ENCODE measurements around the gene FAM118B.

The FAM118B gene

DNA sequence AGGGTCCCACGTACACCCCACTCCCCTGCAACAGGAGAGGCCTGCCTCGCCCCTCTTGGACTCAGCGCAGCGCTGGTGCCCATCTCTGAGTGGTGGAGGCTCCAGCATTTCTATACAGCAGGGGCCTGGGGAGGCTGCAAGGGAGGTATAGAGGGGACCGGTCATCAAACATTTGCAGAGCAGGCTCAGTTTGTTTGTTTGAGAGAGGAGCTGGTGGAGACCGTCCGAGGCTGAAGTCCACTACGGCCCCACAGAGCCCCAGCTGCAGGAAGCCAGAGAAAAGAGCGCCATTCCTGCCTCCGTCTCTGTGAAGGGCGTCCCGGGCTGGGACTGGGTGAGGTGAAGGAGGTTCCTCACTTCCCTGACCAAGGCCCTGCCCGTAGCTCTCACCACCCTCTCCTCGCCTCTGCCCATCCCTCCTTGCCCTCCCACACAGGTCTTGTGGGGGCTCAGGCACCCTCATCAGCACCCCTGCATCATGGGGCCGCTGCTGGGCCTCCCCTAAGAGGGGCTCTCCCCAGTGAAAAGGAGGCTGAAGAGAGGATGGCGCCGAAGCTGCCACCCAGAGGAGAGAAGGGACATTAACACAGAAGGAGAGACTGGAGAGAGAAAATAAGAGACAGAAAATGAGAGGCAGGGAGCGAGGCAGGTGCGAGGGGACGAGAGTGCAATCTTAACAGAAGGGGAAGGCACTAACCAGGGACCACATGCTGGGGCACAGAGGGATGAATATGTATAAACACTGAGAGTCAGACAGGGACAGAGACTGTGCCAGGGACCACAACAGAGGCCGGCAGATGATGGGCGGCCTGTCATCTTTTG, 24.7 kb upstream of the FAM118B start:
- DNase-seq (ENCODE audit: low read depth in 3 of 3, low spot score in 1 of 3): no peak

DNA sequence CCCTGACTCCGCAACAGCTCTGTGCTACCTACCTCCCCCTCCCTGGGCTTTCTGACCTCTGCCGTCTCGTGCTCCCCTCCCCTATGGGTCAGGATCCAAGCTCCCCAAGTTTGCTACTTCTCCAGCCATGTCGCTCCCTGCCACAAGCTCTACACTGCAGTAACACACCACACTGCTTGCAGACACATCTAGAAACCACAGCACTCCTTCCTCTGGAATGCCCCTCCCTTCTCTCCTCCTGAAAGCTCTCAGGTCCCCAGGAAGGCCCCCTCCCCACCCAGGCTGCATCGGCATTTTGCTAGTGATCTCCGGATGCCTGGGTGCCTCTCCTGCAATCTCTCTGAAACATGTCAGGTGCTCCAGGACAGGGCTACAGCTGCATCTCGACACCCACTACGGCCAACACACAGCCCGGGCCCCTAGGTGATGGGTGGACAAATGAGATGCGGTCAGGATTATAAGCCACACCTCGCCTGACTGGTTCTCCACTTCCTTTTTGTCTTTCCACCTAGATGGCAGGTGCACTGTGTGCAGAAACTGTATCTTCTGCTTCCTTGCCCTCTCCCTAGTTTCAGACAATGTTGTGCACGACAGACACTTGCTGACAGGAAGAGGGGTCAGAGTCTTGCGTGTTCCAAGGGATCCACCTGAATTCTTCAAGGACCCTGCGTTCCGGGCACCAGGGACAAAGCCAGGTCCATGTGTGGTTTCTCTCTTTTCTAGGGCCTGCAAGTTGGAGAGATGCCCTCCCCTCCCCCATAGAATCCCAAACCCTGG, 23.1 kb upstream of the FAM118B start:
- no peak for DNase-seq (ENCODE audit: low read depth in 3 of 3, low spot score in 1 of 3)

- no peak for DNase-seq (ENCODE audit: low read depth in 3 of 3, low spot score in 1 of 3)
These were observed 22.3 kb upstream of the FAM118B start for GRCh38 chr11:126189109-126189929.

DNA sequence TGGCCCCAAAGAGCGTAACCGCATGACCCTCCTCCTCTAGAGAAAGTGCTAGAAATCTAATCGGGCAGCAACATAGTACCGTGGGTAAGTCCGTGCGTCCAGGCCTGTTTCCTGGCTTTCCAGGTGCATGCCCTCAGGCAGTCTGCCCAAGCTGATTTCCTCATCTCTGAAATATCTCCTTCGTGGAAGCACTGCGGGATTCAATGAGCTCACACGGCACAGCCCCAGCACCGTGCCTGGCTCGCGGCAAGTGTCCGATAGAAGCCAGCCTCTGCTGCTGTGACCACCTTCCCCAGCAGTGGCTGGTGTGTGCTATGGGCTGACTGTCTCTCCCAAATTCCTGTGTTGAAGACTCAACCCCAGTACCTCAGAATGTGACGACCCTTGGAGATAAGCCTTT, 20.8 kb upstream of the FAM118B start:
- DNase-seq (ENCODE audit: low read depth in 3 of 3, low spot score in 1 of 3): no peak

DNA sequence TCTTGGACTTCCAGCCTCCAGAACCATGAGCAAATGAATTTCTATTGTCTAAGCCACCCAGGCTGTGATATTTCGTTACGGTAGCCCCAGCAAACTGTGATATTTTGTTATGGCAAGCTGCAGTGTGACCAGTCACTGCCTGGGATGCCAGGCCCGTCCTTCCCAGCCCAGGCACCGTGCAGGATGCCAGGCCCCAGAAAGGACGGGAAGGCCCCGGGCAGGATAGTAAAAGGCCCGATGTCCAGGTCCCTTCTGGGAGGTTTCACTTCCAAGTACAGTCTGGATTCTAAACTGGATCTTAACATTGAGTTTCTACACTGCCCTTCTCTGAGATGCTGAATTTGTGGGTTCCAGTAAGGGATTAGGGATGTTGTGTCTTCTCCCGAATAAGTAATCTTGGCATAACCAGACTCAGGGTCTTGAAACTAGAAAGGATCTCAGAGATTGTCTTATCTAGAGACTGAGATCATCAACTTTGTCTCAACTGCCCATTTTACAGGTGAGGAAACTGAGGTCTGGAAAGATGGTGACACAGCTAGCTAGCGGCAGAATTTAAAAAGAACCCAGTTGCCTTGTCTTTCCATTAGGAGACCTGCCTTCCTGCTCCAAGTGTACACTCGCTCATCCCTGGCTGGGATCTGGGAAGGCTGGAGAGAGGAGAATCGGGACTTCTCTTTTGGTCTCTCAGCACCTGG, 20.1 kb upstream of the FAM118B start:
- DNase-seq (ENCODE audit: low read depth in 3 of 3, low spot score in 1 of 3): no peak

GRCh38 chr11:126192361-126192760, 19.2 kb upstream of the FAM118B start:
- no peak for DNase-seq (ENCODE audit: low read depth in 3 of 3, low spot score in 1 of 3)

- no peak for DNase-seq (ENCODE audit: low read depth in 3 of 3, low spot score in 1 of 3)
These were observed 18.5 kb upstream of the FAM118B start for GRCh38 chr11:126193038-126193478.

DNA sequence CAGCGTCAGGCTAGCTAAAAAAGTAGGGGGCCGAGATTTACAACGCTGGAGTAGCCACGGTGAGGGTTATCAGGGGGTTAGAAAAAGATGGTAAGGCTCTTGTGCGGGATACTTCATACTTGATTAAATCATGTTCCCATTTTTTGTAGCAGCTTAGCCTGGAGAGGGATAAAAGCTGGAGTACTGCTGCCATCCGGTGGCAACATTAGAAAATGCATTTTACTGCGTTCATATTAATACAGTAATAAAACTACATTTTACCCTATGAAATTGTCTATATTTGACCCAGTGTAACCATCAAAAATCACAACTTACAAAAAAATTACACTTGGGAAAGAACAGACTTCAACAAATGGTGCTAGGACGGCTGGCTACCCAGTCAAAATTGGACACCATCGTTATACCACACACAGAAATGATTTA, 17.4 kb upstream of the FAM118B start:
- DNase-seq (ENCODE audit: low read depth in 3 of 3, low spot score in 1 of 3): no peak

- no peak for DNase-seq (ENCODE audit: low read depth in 3 of 3, low spot score in 1 of 3)
These were observed 16.5 kb upstream of the FAM118B start for GRCh38 chr11:126195119-126195518.

- no peak for DNase-seq (ENCODE audit: low read depth in 3 of 3, low spot score in 1 of 3)
These were observed 14.2 kb upstream of the FAM118B start for GRCh38 chr11:126197277-126197939.

DNA sequence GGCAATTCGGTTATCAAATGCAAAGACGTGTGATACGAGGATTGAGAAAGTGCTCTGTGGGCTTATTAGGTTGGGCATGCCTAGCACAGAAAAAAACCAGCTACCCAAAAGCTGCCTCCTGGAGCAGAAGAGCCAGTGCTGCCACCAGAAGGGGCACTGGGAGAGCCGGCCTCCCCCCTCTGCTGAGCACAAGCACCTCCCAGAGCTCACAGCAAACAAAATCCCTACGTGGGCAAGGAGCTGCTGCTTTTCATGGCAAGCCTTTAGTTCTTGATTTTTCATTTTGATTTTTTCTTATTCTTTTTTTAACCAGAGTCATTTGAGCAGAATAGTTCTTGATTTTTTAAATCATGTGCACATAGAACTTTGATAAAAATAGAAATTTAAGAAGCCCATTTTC, 12.9 kb upstream of the FAM118B start:
- no peak for DNase-seq (ENCODE audit: low read depth in 3 of 3, low spot score in 1 of 3)

- DNase-seq (ENCODE audit: low read depth in 3 of 3, low spot score in 1 of 3): no peak
These were observed 8.8 kb upstream of the FAM118B start for GRCh38 chr11:126202646-126203359.

DNA sequence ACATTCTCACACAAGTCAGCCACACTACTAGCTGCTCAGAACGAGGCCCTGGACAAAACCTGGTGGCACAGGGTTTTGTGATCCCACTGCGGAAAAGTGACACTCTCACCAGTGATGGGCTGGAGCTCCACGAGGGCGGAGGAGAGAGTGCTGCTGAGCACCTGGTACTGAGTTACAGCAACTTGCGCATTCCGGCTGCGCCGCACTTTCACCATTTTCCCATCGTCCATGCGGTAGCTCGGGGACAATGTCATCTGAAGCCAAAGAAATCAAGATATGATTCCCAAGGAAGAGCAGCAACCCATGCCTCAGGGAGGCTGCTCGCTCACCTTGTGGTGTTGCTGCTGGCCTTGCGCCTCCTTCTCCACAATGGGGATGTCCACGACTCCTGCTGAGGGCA, 6.2 kb upstream of the FAM118B start:
- no peak for DNase-seq (ENCODE audit: low read depth in 3 of 3, low spot score in 1 of 3)

DNA sequence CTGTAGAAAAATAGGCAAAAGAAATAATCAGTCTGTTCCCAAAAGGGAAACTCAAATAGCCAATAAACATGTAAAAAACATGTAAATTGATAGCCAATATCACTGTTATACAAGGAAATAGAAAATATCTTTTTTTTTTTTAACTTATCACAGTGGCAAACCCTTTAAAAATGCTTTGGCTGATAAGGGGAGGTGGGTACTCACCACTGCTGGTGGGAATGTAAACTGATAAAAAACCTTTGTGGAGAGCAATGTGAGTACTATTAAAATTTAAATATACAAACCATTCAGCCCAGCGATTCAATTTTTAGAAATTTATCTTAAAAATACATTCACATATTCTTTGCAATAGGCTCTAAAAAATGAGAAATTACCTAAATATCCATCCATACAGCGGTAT, 3.7 kb upstream of the FAM118B start:
- no peak for DNase-seq (ENCODE audit: low read depth in 3 of 3, low spot score in 1 of 3)

- DNase-seq (ENCODE audit: low read depth in 3 of 3, low spot score in 1 of 3): no peak
These were observed 729 bp upstream of the FAM118B start for GRCh38 chr11:126210871-126211235.

- DNase-seq (ENCODE audit: low read depth in 3 of 3, low spot score in 1 of 3): no peak
These were observed 593 bp downstream of the FAM118B start for GRCh38 chr11:126212089-126212660.

DNA sequence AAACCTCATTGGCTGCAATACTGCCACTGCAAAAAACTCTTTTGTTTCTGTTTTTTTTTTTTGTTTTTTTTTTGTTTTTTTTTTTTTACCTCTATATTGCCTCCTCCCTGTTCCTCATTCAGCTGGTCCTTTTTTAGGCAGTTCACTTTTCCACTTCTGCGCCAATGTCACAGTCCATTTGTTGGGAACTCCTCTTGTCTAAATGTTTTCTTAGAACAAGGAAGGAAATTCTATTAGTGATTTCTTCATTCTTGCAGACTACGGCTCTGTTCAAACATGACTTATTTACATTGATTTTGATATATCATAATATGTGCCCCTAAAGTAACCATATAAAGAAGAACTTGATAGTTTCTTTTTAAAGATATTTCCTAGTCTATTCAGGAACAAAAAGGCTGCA, 2.9 kb downstream of the FAM118B start:
- no peak for DNase-seq (ENCODE audit: low read depth in 3 of 3, low spot score in 1 of 3)

GRCh38 chr11:126214841-126215240, 3.3 kb downstream of the FAM118B start:
- no peak for DNase-seq (ENCODE audit: low read depth in 3 of 3, low spot score in 1 of 3)

GRCh38 chr11:126216526-126217305, 5.1 kb downstream of the FAM118B start:
- no peak for DNase-seq (ENCODE audit: low read depth in 3 of 3, low spot score in 1 of 3)
